Neural progenitor cell (in vitro differentiated cells): ENCODE measurements around the gene VPS33B. TPM values are rescaled to one million over a fixed set of nuclear protein-coding genes. Genes with fewer than 3 reads are reported as not detected.

Source experiments
- DNase-seq: peaks from one replicate; pipeline ENCODE4 v3.0.0-alpha.2; 2016; ENCODE audit warnings: low spot score
- H2AFZ ChIP-seq: fragments of 200-600 bp; sonication (generic); replicated peaks from 2 replicates; pipeline ENCODE4 v1.6.1; 2016; ENCODE audit warnings: antibody characterized with exemption
- H3F3A ChIP-seq: fragments of 200-600 bp; sonication (generic); 2 replicates; pipeline ENCODE4 v1.6.1; 2016; ENCODE audit warnings: antibody characterized with exemption, low read depth
- H3K27ac ChIP-seq: fragments of 200-600 bp; sonication (generic); 2 replicates; pipeline ENCODE4 v1.5.1; 2016; ENCODE audit warnings: mild to moderate bottlenecking
- H3K27me3 ChIP-seq: fragments of 200-600 bp; sonication (generic); 2 replicates; pipeline ENCODE4 v1.6.1; 2016; ENCODE audit warnings: mild to moderate bottlenecking, moderate library complexity
- H3K36me3 ChIP-seq: fragments of 200-600 bp; sonication (generic); 2 replicates; pipeline ENCODE4 v1.5.1; 2016
- H3K4me1 ChIP-seq: fragments of 200-600 bp; sonication (generic); 2 replicates; pipeline ENCODE4 v1.6.1; 2016; ENCODE audit warnings: mixed run types
- H3K4me2 ChIP-seq: fragments of 200-600 bp; sonication (generic); 2 replicates; pipeline ENCODE4 v1.6.1; 2016
- H3K4me3 ChIP-seq: fragments of 200-600 bp; sonication (generic); 2 replicates; pipeline ENCODE4 v1.5.1; 2016
- H3K79me2 ChIP-seq: fragments of 200-600 bp; sonication (generic); 2 replicates; pipeline ENCODE4 v1.6.1; 2016; ENCODE audit warnings: low read depth
- H3K9ac ChIP-seq: fragments of 200-600 bp; sonication (generic); 2 replicates; pipeline ENCODE4 v1.6.1; 2016
- H3K9me3 ChIP-seq: fragments of 200-600 bp; sonication (generic); 2 replicates; pipeline ENCODE4 v1.5.1; 2016; ENCODE audit warnings: low read depth
- H4K20me1 ChIP-seq: fragments of 200-600 bp; sonication (generic); 2 replicates; pipeline ENCODE4 v1.6.1; 2016; ENCODE audit warnings: low read depth
- H3K27ac Mint-ChIP-seq: 3 replicates; pipeline ENCODE4 v1.8.0; 2021; ENCODE audit warnings: mixed read lengths
- H3K27me3 Mint-ChIP-seq: 2 replicates; pipeline ENCODE4 v1.8.0; 2022; ENCODE audit warnings: low read depth, mild to moderate bottlenecking, inconsistent platforms, moderate library complexity, mixed read lengths; ENCODE audit not compliant: insufficient read depth
- H3K36me3 Mint-ChIP-seq: 3 replicates; pipeline ENCODE4 v1.8.0; 2021; ENCODE audit warnings: mixed read lengths
- H3K4me1 Mint-ChIP-seq: 3 replicates; pipeline ENCODE4 v1.8.0; 2021; ENCODE audit warnings: mixed read lengths
- H3K4me3 Mint-ChIP-seq: 3 replicates; pipeline ENCODE4 v1.8.0; 2021; ENCODE audit warnings: mild to moderate bottlenecking, moderate library complexity, mixed read lengths
- H3K9me3 Mint-ChIP-seq: 3 replicates; pipeline ENCODE4 v1.8.0; 2020; ENCODE audit warnings: mixed read lengths
- EZH2 ChIP-seq: fragments of 200-600 bp; sonication (generic); IDR thresholded peaks from 2 replicates; pipeline ENCODE4 v1.6.1; 2017; ENCODE audit warnings: antibody characterized with exemption, mild to moderate bottlenecking, moderate library complexity
- EZH2phosphoT487 ChIP-seq: fragments of 200-600 bp; sonication (generic); IDR thresholded peaks from 2 replicates; pipeline ENCODE4 v1.6.1; 2017; ENCODE audit warnings: antibody characterized with exemption
- total RNA-seq: library from RNA; depleted of rRNA; stranded (reverse); fragments of >200 nt; gene quantifications from 2 replicates; pipeline ENCODE4 v1.2.3, GENCODE V29; 2015; ENCODE audit warnings: low replicate concordance
- TF ChIP-seq, protein P1 (sequence below): fragments of 200-600 bp; sonication (generic); IDR thresholded peaks from 2 replicates; pipeline ENCODE4 v1.5.1; 2017; ENCODE audit warnings: antibody characterized with exemption, mild to moderate bottlenecking

VPS33B gene
- total RNA-seq, 1 donor from 2014 or later, result 13.9 TPM

DNA sequence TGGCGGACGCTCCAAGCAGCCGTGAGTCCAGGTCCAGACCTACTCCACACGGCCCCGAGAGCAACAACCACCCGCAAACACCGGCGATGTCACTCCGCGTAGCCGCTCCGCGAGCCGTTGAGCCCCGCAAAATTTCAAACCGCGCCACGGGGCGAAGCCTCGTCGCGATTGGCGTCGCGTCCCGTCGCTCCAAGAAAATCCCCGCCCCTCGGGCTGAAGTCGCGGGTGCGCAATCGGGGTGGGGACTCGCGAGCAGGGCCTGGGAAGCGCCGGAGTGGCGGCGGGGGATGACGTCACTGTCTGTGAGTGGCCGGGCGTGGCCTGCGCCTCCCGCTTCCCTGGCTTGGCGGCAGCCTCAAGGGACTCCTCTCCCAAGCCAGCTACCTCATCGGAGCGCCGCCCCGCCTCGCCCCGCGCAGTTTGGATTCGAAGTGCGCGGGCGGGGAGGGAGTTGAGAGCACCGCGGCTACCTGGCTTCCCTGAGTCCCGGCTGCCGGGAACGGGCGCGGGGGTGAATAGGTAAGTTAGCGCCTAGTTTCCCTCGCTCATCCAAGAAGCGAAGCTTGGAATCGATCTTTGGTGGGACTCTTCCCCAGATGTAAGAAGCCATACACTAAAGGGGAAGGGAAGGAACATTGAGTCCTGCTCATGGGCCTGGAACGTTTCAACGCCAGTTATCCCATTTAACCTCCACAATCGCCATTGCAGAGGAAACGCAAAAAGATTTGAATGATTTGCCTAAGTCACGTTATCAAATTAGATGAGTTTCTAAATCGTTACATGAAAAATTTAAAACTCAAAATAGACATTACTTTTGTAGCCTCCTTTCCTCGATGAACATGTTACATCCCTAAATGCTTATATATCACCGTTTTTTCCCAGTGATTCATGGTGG is 27.7 kb downstream of the VPS33B start, which contains the start of gene PRC1:
PRC1 (minus strand) TSS at position 119 of the 895 bp plus-strand sequence; CDS start at position 1, 118 bp downstream.
- peak within 1 kb of the TSS; percentile 92 for H3K4me3 ChIP-seq
- H3K4me3 Mint-ChIP-seq, result peak within 1 kb of the TSS; percentile 100
- H2AFZ ChIP-seq, result peak within 1 kb of the TSS; percentile 89
- TF ChIP-seq, protein P1, sequence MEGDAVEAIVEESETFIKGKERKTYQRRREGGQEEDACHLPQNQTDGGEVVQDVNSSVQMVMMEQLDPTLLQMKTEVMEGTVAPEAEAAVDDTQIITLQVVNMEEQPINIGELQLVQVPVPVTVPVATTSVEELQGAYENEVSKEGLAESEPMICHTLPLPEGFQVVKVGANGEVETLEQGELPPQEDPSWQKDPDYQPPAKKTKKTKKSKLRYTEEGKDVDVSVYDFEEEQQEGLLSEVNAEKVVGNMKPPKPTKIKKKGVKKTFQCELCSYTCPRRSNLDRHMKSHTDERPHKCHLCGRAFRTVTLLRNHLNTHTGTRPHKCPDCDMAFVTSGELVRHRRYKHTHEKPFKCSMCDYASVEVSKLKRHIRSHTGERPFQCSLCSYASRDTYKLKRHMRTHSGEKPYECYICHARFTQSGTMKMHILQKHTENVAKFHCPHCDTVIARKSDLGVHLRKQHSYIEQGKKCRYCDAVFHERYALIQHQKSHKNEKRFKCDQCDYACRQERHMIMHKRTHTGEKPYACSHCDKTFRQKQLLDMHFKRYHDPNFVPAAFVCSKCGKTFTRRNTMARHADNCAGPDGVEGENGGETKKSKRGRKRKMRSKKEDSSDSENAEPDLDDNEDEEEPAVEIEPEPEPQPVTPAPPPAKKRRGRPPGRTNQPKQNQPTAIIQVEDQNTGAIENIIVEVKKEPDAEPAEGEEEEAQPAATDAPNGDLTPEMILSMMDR, result no peak
- TF ChIP-seq EZH2, result no peak
- TF ChIP-seq EZH2phosphoT487, result no peak
- H3K9ac ChIP-seq, result peak within 1 kb of the TSS; percentile 80
- H3K4me1 ChIP-seq, result peaks cover 10% of the 10 kb centered on the region
- peaks cover 30% of the 10 kb centered on the region for H3K4me1 Mint-ChIP-seq
- H4K20me1 ChIP-seq, result peaks cover 39% of the 10 kb centered on the region
- DNase-seq, result peak; percentile 99
- H3K36me3 ChIP-seq, result no peaks in the 10 kb centered on the region
- peak within 1 kb of the TSS; percentile 78 for H3K27ac ChIP-seq
- no peaks in the 10 kb centered on the region for H3K9me3 Mint-ChIP-seq
- peaks cover 5% of the 10 kb centered on the region for H3K27me3 Mint-ChIP-seq
- H3K27me3 ChIP-seq, result no peaks in the 10 kb centered on the region
- H3K79me2 ChIP-seq, result peaks cover 67% of the 10 kb centered on the region
- H3K36me3 Mint-ChIP-seq, result peaks cover 17% of the 10 kb centered on the region
- peaks cover 16% of the 10 kb centered on the region for H3F3A ChIP-seq
- H3K4me2 ChIP-seq, result peak within 1 kb of the TSS; percentile 91
- H3K9me3 ChIP-seq, result no peaks in the 10 kb centered on the region
- H3K27ac Mint-ChIP-seq, result peak within 1 kb of the TSS; percentile 98

DNA sequence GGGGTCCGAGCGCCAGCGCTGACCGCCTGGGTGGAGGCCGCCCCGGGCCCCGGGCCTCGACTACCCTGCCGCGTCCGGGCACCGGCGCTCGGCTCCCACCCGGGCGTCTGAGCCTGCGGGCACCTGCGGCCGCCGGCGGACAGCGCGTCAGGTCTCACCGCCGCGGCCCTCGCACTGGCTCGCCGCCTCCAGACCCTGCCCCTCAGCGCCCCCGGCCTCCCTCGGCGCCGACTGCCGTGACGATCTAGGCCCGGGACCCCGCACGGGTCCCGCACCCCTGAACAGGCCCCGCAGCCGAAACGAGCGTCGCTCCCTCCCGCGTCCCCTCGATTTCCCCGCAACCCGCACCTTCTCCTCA is 28.4 kb downstream of the VPS33B start:
- H3K27me3 Mint-ChIP-seq, result peaks cover 5% of the 10 kb centered on the region
- H3K9me3 Mint-ChIP-seq, result no peaks in the 10 kb centered on the region
- H3K4me3 Mint-ChIP-seq, result peak overlapping the region; percentile 100
- no peak for TF ChIP-seq EZH2phosphoT487
- TF ChIP-seq EZH2, result no peak
- TF ChIP-seq, protein P1, result no peak
- peak; percentile 59 for DNase-seq
- peak overlapping the region; percentile 80 for H3K9ac ChIP-seq
- H3K4me1 ChIP-seq, result peaks cover 12% of the 10 kb centered on the region
- no peak overlapping the region for H3K27ac ChIP-seq
- H3K27ac Mint-ChIP-seq, result peak overlapping the region; percentile 98
- peak overlapping the region; percentile 92 for H3K4me3 ChIP-seq
- H3K4me2 ChIP-seq, result peak overlapping the region; percentile 89
- H3K4me1 Mint-ChIP-seq, result peaks cover 30% of the 10 kb centered on the region
- H2AFZ ChIP-seq, result peak overlapping the region; percentile 89
- no peaks in the 10 kb centered on the region for H3K27me3 ChIP-seq
- H3K9me3 ChIP-seq, result no peaks in the 10 kb centered on the region
- no peaks in the 10 kb centered on the region for H3K36me3 ChIP-seq
- H3K79me2 ChIP-seq, result peaks cover 73% of the 10 kb centered on the region
- peaks cover 16% of the 10 kb centered on the region for H3F3A ChIP-seq
- H3K36me3 Mint-ChIP-seq, result peaks cover 14% of the 10 kb centered on the region
- peaks cover 45% of the 10 kb centered on the region for H4K20me1 ChIP-seq

DNA sequence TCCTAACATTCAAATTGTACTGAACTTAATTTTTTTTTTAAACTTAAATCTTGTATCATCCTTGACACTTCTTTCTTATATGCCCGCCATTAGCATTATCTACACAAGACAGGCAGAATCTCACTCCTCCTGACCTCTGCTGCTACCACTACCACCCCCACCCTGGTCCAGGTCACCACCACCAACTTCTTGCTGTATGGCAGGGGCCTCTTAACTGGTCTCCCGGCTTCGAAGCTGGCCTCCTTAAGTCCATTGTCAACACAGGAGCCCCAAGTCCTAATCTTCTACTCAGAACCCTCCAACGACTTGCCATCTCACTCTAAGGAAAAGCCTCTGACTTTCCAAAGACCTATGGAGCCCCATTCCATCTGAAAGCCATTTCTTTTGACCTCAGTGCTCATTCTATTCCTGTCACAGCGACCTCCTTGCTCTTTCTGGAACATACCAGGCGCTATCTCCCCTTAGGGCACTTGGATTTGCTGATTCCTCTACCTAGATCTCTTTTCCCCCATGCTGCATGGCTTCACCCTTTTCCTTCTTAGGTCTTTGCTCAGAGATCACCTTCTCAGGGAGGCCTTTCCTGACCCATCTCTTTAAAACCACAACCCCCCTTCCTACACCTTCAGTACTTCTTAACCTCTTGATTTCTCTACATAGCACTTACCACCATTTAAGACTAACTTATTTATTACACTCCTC is 30.7 kb downstream of the VPS33B start:
- H3K27ac ChIP-seq, result no peak overlapping the region
- Mint-ChIP-seq H3K4me1 (peaks cover 43% of the 10 kb centered on the region), H3K27ac (no peak overlapping the region), H3K4me3 (peak overlapping the region; percentile 4), H3K9me3 (no peaks in the 10 kb centered on the region), H3K36me3 (peaks cover 7% of the 10 kb centered on the region), H3K27me3 (peaks cover 4% of the 10 kb centered on the region)
- no peak for TF ChIP-seq EZH2
- no peak overlapping the region for H3K4me3 ChIP-seq
- peaks cover 26% of the 10 kb centered on the region for H3K4me1 ChIP-seq
- H3K9ac ChIP-seq, result no peak overlapping the region
- no peak overlapping the region for H2AFZ ChIP-seq
- DNase-seq, result no peak
- peak overlapping the region; percentile 89 for H3K4me2 ChIP-seq
- H3K79me2 ChIP-seq, result peaks cover 96% of the 10 kb centered on the region
- H3K27me3 ChIP-seq, result no peaks in the 10 kb centered on the region
- H4K20me1 ChIP-seq, result peaks cover 68% of the 10 kb centered on the region
- peaks cover 18% of the 10 kb centered on the region for H3F3A ChIP-seq
- H3K9me3 ChIP-seq, result no peaks in the 10 kb centered on the region
- no peaks in the 10 kb centered on the region for H3K36me3 ChIP-seq
